B cell (primary cell): ENCODE measurements around the gene EEPD1. TPM values are rescaled to one million over a fixed set of nuclear protein-coding genes. Genes with fewer than 3 reads are reported as not detected.

ENCODE experiments used
- ATAC-seq: fragments of 200-7000 bp; cut with Tn5 transposase; one replicate; pipeline ENCODE4 v1.10.0; 2021; ENCODE audit warnings: low read depth, mild to moderate bottlenecking, moderate number of reproducible peaks, moderate library complexity
- CTCF ChIA-PET: fragments of 350-600 bp; sonication (Branson Sonifier 250); formaldehyde crosslinking; loops from one replicate; lab custom pipeline; 2021; ENCODE audit warnings: antibody characterized with exemption, inconsistent platforms; lab: Charles Lee
- POLR2A ChIA-PET: fragments of 350-600 bp; sonication (Branson Sonifier 250); formaldehyde crosslinking; loops from one replicate; lab custom pipeline; 2021; ENCODE audit warnings: antibody characterized with exemption; lab: Charles Lee
- DNase-seq: peaks from one replicate; pipeline ENCODE4 v3.0.0; 2013
- H2AFZ ChIP-seq: 2 replicates; pipeline ENCODE4 v1.6.1; 2012; ENCODE audit warnings: mild to moderate bottlenecking, low read depth, low read length; ENCODE audit not compliant: insufficient read depth, poor library complexity, severe bottlenecking
- H3K27ac ChIP-seq, 2 donors: 1 replicate in 1 of 2; 2 replicates in 1 of 2; pipeline ENCODE4 v1.5.1; 2012 to 2013; ENCODE audit warnings: low read length in 2 of 2, mild to moderate bottlenecking in 2 of 2, moderate library complexity in 1 of 2
- H3K27me3 ChIP-seq, 4 experiments: fragments of 200-600 bp in 1 of 4; sonication (generic) in 1 of 4; replicated peaks in 1 of 4; 1 replicate in 2 of 4; 2 replicates in 2 of 4; pipeline versions ENCODE4 v1.6.1 to v1.7.0; 2013 to 2016; ENCODE audit warnings: low read length in 3 of 4, mild to moderate bottlenecking in 2 of 4, mixed read lengths in 1 of 4, moderate library complexity in 1 of 4; ENCODE audit not compliant: insufficient read depth in 4 of 4, control insufficient read depth in 3 of 4; ENCODE audit errors: control extremely low read depth in 1 of 4
- H3K36me3 ChIP-seq, 2 experiments: replicated peaks in 1 of 2; 1 replicate in 1 of 2; 2 replicates in 1 of 2; pipeline versions ENCODE4 v1.6.1 to v1.7.1; 2013; ENCODE audit warnings: low read length in 1 of 2; ENCODE audit not compliant: insufficient read depth in 2 of 2, control insufficient read depth in 1 of 2; ENCODE audit errors: control extremely low read depth in 1 of 2, extremely low read depth in 1 of 2
- H3K4me1 ChIP-seq, 2 donors: fragments of 200-600 bp in 1 of 2; sonication (generic) in 1 of 2; 1 replicate in 1 of 2; 2 replicates in 1 of 2; pipeline versions ENCODE4 v1.5.1 to v1.6.1; 2013 to 2017; ENCODE audit warnings: low read length in 2 of 2; ENCODE audit not compliant: control insufficient read depth in 2 of 2, insufficient read depth in 2 of 2
- H3K4me2 ChIP-seq: replicated peaks from 2 replicates; pipeline ENCODE3; 2012; ENCODE audit warnings: mild to moderate bottlenecking, low read depth, low read length; ENCODE audit not compliant: poor library complexity, severe bottlenecking
- H3K4me3 ChIP-seq, 5 experiments: fragments of 200-600 bp in 1 of 5; sonication (generic) in 1 of 5; 1 replicate in 3 of 5; 2 replicates in 2 of 5; pipeline versions ENCODE4 v1.5.1 to v1.7.0; 2011 to 2016; ENCODE audit warnings: low read length in 4 of 5, mild to moderate bottlenecking in 4 of 5, low read depth in 2 of 5, control low read depth in 1 of 5, moderate library complexity in 1 of 5; ENCODE audit not compliant: insufficient read depth in 1 of 5; ENCODE audit errors: control extremely low read depth in 1 of 5, extremely low read depth in 1 of 5
- H3K79me2 ChIP-seq: fragments of 200-600 bp; sonication (generic); one replicate; pipeline ENCODE4 v1.6.0; 2016; ENCODE audit warnings: low read length; ENCODE audit not compliant: control insufficient read depth, insufficient read depth
- H3K9ac ChIP-seq: fragments of 200-600 bp; sonication (generic); 2 replicates; pipeline ENCODE4 v1.6.1; 2017; ENCODE audit warnings: mild to moderate bottlenecking, low read length, moderate library complexity
- H3K9me3 ChIP-seq, 3 donors: one replicate each; pipeline versions ENCODE4 v1.6.1 to v1.7.1; 2013; ENCODE audit warnings: low read length in 2 of 3; ENCODE audit not compliant: control insufficient read depth in 2 of 3, insufficient read depth in 1 of 3; ENCODE audit errors: control extremely low read depth in 1 of 3
- H4K20me1 ChIP-seq: 2 replicates; pipeline ENCODE4 v1.6.0; 2012; ENCODE audit warnings: mild to moderate bottlenecking, low read length; ENCODE audit not compliant: insufficient read depth, control insufficient read depth, poor library complexity, severe bottlenecking
- H3K27ac Mint-ChIP-seq: one replicate; pipeline ENCODE4 v1.8.0; 2021; ENCODE audit warnings: mixed read lengths
- H3K27me3 Mint-ChIP-seq: one replicate; pipeline ENCODE4 v1.8.0; 2021; ENCODE audit warnings: mixed read lengths
- H3K4me1 Mint-ChIP-seq: one replicate; pipeline ENCODE4 v1.8.0; 2021; ENCODE audit warnings: mixed read lengths
- H3K4me3 Mint-ChIP-seq: one replicate; pipeline ENCODE4 v1.8.0; 2021; ENCODE audit warnings: mixed read lengths
- H3K9me3 Mint-ChIP-seq: one replicate; pipeline ENCODE4 v1.8.0; 2022; ENCODE audit warnings: mixed read lengths; ENCODE audit not compliant: insufficient read depth
- CTCF ChIP-seq: fragments of 200-600 bp; IDR thresholded peaks from one replicate; pipeline ENCODE4 v1.8.0; 2022; ENCODE audit warnings: antibody characterized with exemption, mild to moderate bottlenecking
- EZH2 ChIP-seq: IDR thresholded peaks from 2 replicates; pipeline ENCODE4 v1.6.1; 2012; ENCODE audit warnings: borderline replicate concordance, low read depth, mild to moderate bottlenecking, moderate library complexity, low read length; ENCODE audit not compliant: insufficient read depth, poor library complexity, severe bottlenecking
- WGBS: methylation state at CpG from one replicate; pipeline ENCODE4 v1.1.5; 2013; ENCODE audit warnings: missing lambda C conversion rate; ENCODE audit not compliant: insufficient coverage; 5-methylcytosine and 5-hydroxymethylcytosine counted together
- intact Hi-C: fragments of 100-400 bp; cut with micrococcal nuclease; formaldehyde crosslinking; loops from one replicate; pipeline ENCODE4 v1.10.0; 2022
- polyA plus RNA-seq: library from polyadenylated mRNA; depleted of rRNA; stranded (reverse); fragments of >200 nt; gene quantifications from 2 replicates; pipeline ENCODE4 v1.2.3, GENCODE V29; 2012
- total RNA-seq, 2 donors: library from RNA; stranded (reverse); fragments of 120-200 nt in 1 of 2; gene quantifications; 1 replicate in 1 of 2; 2 replicates in 1 of 2; pipeline versions ENCODE4 v1.2.3 to v1.2.4, GENCODE V29; 2013 to 2022

EEPD1 gene
- total and polyA plus RNA-seq, 2 donors (not counting 1 experiment from before 2014, with no cell fraction given), result 0.49 to 4.1 TPM

GRCh38 chr7:36272567-36273269 lies 119.7 kb downstream of the EEPD1 start:
- intact Hi-C loops, result no loop called here
- Mint-ChIP-seq H3K4me3 (no peak overlapping the region), H3K27me3 (peaks cover 4% of the 10 kb centered on the region), H3K4me1 (no peaks in the 10 kb centered on the region), H3K27ac (no peak overlapping the region), H3K9me3 (no peaks in the 10 kb centered on the region)
- Histone ChIP-seq H2AFZ (no peak overlapping the region), H3K9ac (no peak overlapping the region), H3K4me1 (no peaks in the 10 kb centered on the region), H3K9me3 (no peaks in the 10 kb centered on the region), H3K4me3 (no peak overlapping the region), H3K36me3 (no peaks in the 10 kb centered on the region), H3K4me2 (no peak overlapping the region), H3K27ac (no peak overlapping the region), H3K79me2 (no peaks in the 10 kb centered on the region), H3K27me3 (no peaks in the 10 kb centered on the region), H4K20me1 (no peaks in the 10 kb centered on the region)
- TF ChIP-seq CTCF, result no peak
- no peak for TF ChIP-seq EZH2
- POLR2A ChIA-PET, result no interaction called here
- ATAC-seq, result no peak
- CTCF ChIA-PET, result interaction anchor here (1.4 kb wide), 1 partner anchor 46 kb away, joined by 3 read pairs; no protein-coding TSS in a partner anchor
- no peak for DNase-seq
- WGBS, result 91% methylated on average over 9 of the region's 15 CpGs

GRCh38 chr7:36273836-36274235 lies 120.8 kb downstream of the EEPD1 start:
- WGBS, result 40% methylated on average over 1 of the region's 4 CpGs
- no peaks in the 10 kb centered on the region for H3K36me3 ChIP-seq
- H2AFZ ChIP-seq, result no peak overlapping the region
- H3K9me3 ChIP-seq, result no peaks in the 10 kb centered on the region
- Mint-ChIP-seq H3K4me3 (no peak overlapping the region), H3K9me3 (no peaks in the 10 kb centered on the region), H3K27ac (no peak overlapping the region), H3K4me1 (no peaks in the 10 kb centered on the region), H3K27me3 (peaks cover 6% of the 10 kb centered on the region)
- ChIA-PET CTCF (interaction anchor here (0.8 to 1.4 kb wide), 3 partner anchors 8 to 45 kb away, joined by 3 read pairs; no protein-coding TSS in a partner anchor), POLR2A (no interaction called here)
- H3K79me2 ChIP-seq, result no peaks in the 10 kb centered on the region
- no peaks in the 10 kb centered on the region for H4K20me1 ChIP-seq
- H3K9ac ChIP-seq, result no peak overlapping the region
- ATAC-seq (no peak), DNase-seq (no peak)
- no peaks in the 10 kb centered on the region for H3K4me1 ChIP-seq
- H3K4me2 ChIP-seq, result no peak overlapping the region
- no peak overlapping the region for H3K4me3 ChIP-seq
- no peak overlapping the region for H3K27ac ChIP-seq
- TF ChIP-seq CTCF (no peak), EZH2 (no peak)
- H3K27me3 ChIP-seq, result no peaks in the 10 kb centered on the region
- intact Hi-C loops, result no loop called here
